GM12878 (cell line): Measurements from ENCODE around the gene HDAC9. TPM values are rescaled to one million over a fixed set of nuclear protein-coding genes. Genes with fewer than 3 reads are reported as not detected.

Experiments used
- ATAC-seq: fragments of 200-7000 bp; cut with Tn5 transposase; 3 replicates; pipeline ENCODE4 v1.9.1; 2020; ENCODE audit warnings: mild to moderate bottlenecking, moderate library complexity
- BruUV-seq: library from RNA; stranded (reverse); fragments of 400-500 nt; replicated peaks from 2 replicates; lab custom pipeline; 2021; lab: Mats Ljungman, UMichigan
- CTCF ChIA-PET: fragments of 300-600 bp; sonication (Branson Sonifier 250); formaldehyde crosslinking; extraction: SDS; loops from one replicate; lab custom pipeline; 2021; ENCODE audit warnings: inconsistent platforms; lab: Yijun Ruan, JAX
- POLR2A ChIA-PET: fragments of 350-600 bp; formaldehyde crosslinking; extraction: SDS; loops from one replicate; lab custom pipeline; 2021; ENCODE audit warnings: inconsistent platforms; lab: Charles Lee
- RAD21 ChIA-PET: fragments of 300-600 bp; sonication (Branson Sonifier 250); formaldehyde crosslinking; loops from one replicate; lab custom pipeline; 2023; ENCODE audit warnings: antibody characterized with exemption; ENCODE audit not compliant: unreplicated experiment; lab: Charles Lee
- SMC1A ChIA-PET: fragments of 300-600 bp; sonication (Branson Sonifier 250); formaldehyde crosslinking; loops from one replicate; lab custom pipeline; 2023; ENCODE audit not compliant: unreplicated experiment, uncharacterized antibody; lab: Charles Lee
- DNase-seq: peaks from one replicate; pipeline ENCODE4 v3.0.0-alpha.2; 2011; ENCODE audit warnings: low read depth, low spot score
- FAIRE-seq: peaks from 3 replicates; lab custom pipeline; 2011; peaks lifted over from hg19 to GRCh38; lab: Jason Lieb, UNC
- H2AFZ ChIP-seq: 2 replicates; pipeline ENCODE4 v1.6.0; 2011; ENCODE audit warnings: low read depth, low read length, control low read depth; ENCODE audit not compliant: control insufficient read depth
- H3K27ac ChIP-seq: 2 replicates; pipeline ENCODE4 v1.5.1; 2011; ENCODE audit warnings: control low read depth; ENCODE audit not compliant: control insufficient read depth, insufficient read depth
- H3K27me3 ChIP-seq, 2 experiments: replicated peaks in 1 of 2; 2 replicates each; pipeline versions ENCODE4 v1.6.0 to v1.6.1; 2011; ENCODE audit warnings: low read length in 1 of 2; ENCODE audit not compliant: control insufficient read depth in 2 of 2, insufficient read depth in 2 of 2
- H3K36me3 ChIP-seq, 2 experiments: 2 replicates each; pipeline ENCODE4 v1.5.1; 2011; ENCODE audit warnings: low read length in 1 of 2; ENCODE audit not compliant: control insufficient read depth in 2 of 2, insufficient read depth in 2 of 2
- H3K4me1 ChIP-seq: 2 replicates; pipeline ENCODE4 v1.6.1; 2011; ENCODE audit warnings: mild to moderate bottlenecking, low read length, moderate library complexity, mixed read lengths; ENCODE audit not compliant: control insufficient read depth, insufficient read depth
- H3K4me2 ChIP-seq: 2 replicates; pipeline ENCODE4 v1.6.0; 2011; ENCODE audit warnings: control low read depth; ENCODE audit not compliant: control insufficient read depth, insufficient read depth
- H3K4me3 ChIP-seq: fragments of 200-600 bp; sonication (generic); 2 replicates; pipeline ENCODE4 v1.5.1; 2016
- H3K79me2 ChIP-seq: 2 replicates; pipeline ENCODE4 v1.6.0; 2011; ENCODE audit warnings: low read length; ENCODE audit not compliant: control insufficient read depth, insufficient read depth
- H3K9ac ChIP-seq: 2 replicates; pipeline ENCODE4 v1.8.0; 2011; ENCODE audit warnings: low read length, control low read depth, mixed read lengths; ENCODE audit not compliant: control insufficient read depth, insufficient read depth
- H3K9me3 ChIP-seq: replicated peaks from 3 replicates; pipeline ENCODE4 v1.5.1; 2011; ENCODE audit warnings: mild to moderate bottlenecking, low read length; ENCODE audit not compliant: control insufficient read depth, insufficient read depth
- H4K20me1 ChIP-seq: 2 replicates; pipeline ENCODE4 v1.6.0; 2011; ENCODE audit not compliant: control insufficient read depth, insufficient read depth
- CREM ChIP-seq: IDR thresholded peaks from 2 replicates; pipeline ENCODE4 v1.6.1; 2014; ENCODE audit warnings: antibody characterized with exemption, low read depth
- E2F8 ChIP-seq: fragments of 450-650 bp; IDR thresholded peaks from 2 replicates; pipeline ENCODE4 v1.6.1; 2018; ENCODE audit warnings: mild to moderate bottlenecking, low read depth, moderate library complexity; ENCODE audit not compliant: partially characterized antibody
- ELK1 ChIP-seq: IDR thresholded peaks from 2 replicates; pipeline ENCODE4 v1.6.1; 2012; ENCODE audit warnings: low read depth, low read length, improper control_type of control experiment
- MEF2B ChIP-seq: fragments of 450-650 bp; IDR thresholded peaks from 2 replicates; pipeline ENCODE4 v1.6.1; 2018; ENCODE audit warnings: mild to moderate bottlenecking, moderate library complexity; ENCODE audit not compliant: partially characterized antibody, poor library complexity, severe bottlenecking
- POLR2AphosphoS2 ChIP-seq: IDR thresholded peaks from 2 replicates; pipeline ENCODE4 v1.6.1; 2011; ENCODE audit warnings: low read depth, mild to moderate bottlenecking, low read length, improper control_type of control experiment, moderate library complexity
- POLR2AphosphoS5 ChIP-seq: IDR thresholded peaks from 2 replicates; pipeline ENCODE4 v1.6.1; 2011; ENCODE audit warnings: mild to moderate bottlenecking, low read length, inconsistent platforms
- RAD21 ChIP-seq: IDR thresholded peaks from 2 replicates; pipeline ENCODE4 v1.6.1; 2011; ENCODE audit warnings: mild to moderate bottlenecking, low read depth, low read length, moderate library complexity; ENCODE audit not compliant: insufficient read depth
- RELB ChIP-seq: fragments of 450-650 bp; IDR thresholded peaks from 2 replicates; pipeline ENCODE4 v1.6.1; 2017; ENCODE audit warnings: low read depth, mild to moderate bottlenecking, moderate library complexity
- RFX5 ChIP-seq: IDR thresholded peaks from 2 replicates; pipeline ENCODE4 v1.6.1; 2011; ENCODE audit warnings: low read depth, low read length, improper control_type of control experiment
- SIX5 ChIP-seq: IDR thresholded peaks from 2 replicates; pipeline ENCODE4 v1.6.1; 2011; ENCODE audit warnings: mild to moderate bottlenecking, low read depth, low read length, moderate library complexity; ENCODE audit not compliant: severe bottlenecking
- YBX1 ChIP-seq: fragments of 450-650 bp; IDR thresholded peaks from 2 replicates; pipeline ENCODE4 v1.6.1; 2016; ENCODE audit warnings: antibody characterized with exemption
- WGBS: methylation state at CpG from one replicate; pipeline ENCODE4 v1.1.6; 2016; ENCODE audit warnings: low lambda C conversion rate; ENCODE audit not compliant: insufficient replicate concordance, insufficient coverage; ENCODE audit errors: missing lambda C conversion rate; 5-methylcytosine and 5-hydroxymethylcytosine counted together
- in situ Hi-C: fragments of 300-500 bp; cut with MboI; formaldehyde crosslinking; loops from 9 replicates; pipeline ENCODE4 v1.14.3; 2018; ENCODE audit warnings: mixed read lengths
- intact Hi-C: fragments of 100-400 bp; cut with micrococcal nuclease; formaldehyde crosslinking; loops from one replicate; pipeline ENCODE4 v1.14.2; 2022; ENCODE audit not compliant: unreplicated experiment
- polyA plus RNA-seq, 11 experiments: library from polyadenylated mRNA; depleted of rRNA in 4 of 11; unstranded in 6 of 11; stranded (reverse) in 5 of 11; fragments of >200 nt; fragmentation: Nextera tagmentation in 4 of 11; fragmentation: Illumina TruSeq in 1 of 11; extraction: Ambion mirVana in 4 of 11; extraction: Trizol in 1 of 11; gene quantifications; 1 replicate in 1 of 11; 2 replicates in 10 of 11; pipeline versions ENCODE4 v1.2.1 to v1.2.3, GENCODE V29; 2011 to 2016; ENCODE audit warnings: inconsistent platforms in 2 of 11, missing spikeins in 2 of 11, low read depth in 1 of 11
- total RNA-seq, 4 experiments: library from RNA; depleted of rRNA in 3 of 4; stranded (reverse); fragments of >200 nt in 3 of 4; fragmentation: Illumina TruSeq in 1 of 4; extraction: Trizol in 1 of 4; gene quantifications; 2 replicates each; pipeline versions ENCODE4 v1.2.1 to v1.2.3, GENCODE V29; 2013 to 2021

The HDAC9 gene
- total and polyA plus RNA-seq, 10 of the 15 experiments (the other 5 are each of a cell fraction or from before 2014, with no cell fraction given), result 0.73 to 12.8 (median 0.92) TPM

GRCh38 chr7:18459484-18460245, 35.9 kb upstream of the HDAC9 start:
- H3K4me2 ChIP-seq, result no peak overlapping the region
- TF ChIP-seq SIX5 (no peak), RELB (no peak), RFX5 (no peak), CREM (no peak), POLR2AphosphoS5 (no peak), POLR2AphosphoS2 (no peak), RAD21 (no peak), YBX1 (no peak), MEF2B (no peak), ELK1 (no peak), E2F8 (no peak)
- H2AFZ ChIP-seq, result no peak overlapping the region
- no TSS peak for BruUV-seq
- no peaks in the 10 kb centered on the region for H3K36me3 ChIP-seq
- DNase-seq, result no peak
- ATAC-seq, result no peak; the same call in 2 of the 3 replicates
- 48% methylated on average over 4 of the region's 5 CpGs for WGBS
- H3K9me3 ChIP-seq, result no peaks in the 10 kb centered on the region
- intact Hi-C loops, result no loop called here
- in situ Hi-C loops, result no loop called here
- no peaks in the 10 kb centered on the region for H3K79me2 ChIP-seq
- no peak for FAIRE-seq
- H3K27me3 ChIP-seq, result no peaks in the 10 kb centered on the region
- H3K4me3 ChIP-seq, result no peak overlapping the region
- H3K4me1 ChIP-seq, result no peaks in the 10 kb centered on the region
- no peaks in the 10 kb centered on the region for H4K20me1 ChIP-seq
- H3K27ac ChIP-seq, result no peak overlapping the region
- POLR2A ChIA-PET, result interaction anchor here (0.7 kb wide), 2 partner anchors 47 to 75 kb away, joined by 4 to 6 read pairs; no protein-coding TSS in a partner anchor
- SMC1A ChIA-PET, result interaction anchor here (0.7 to 1.3 kb wide), 2 partner anchors 15 to 33 kb away, joined by 3 to 4 read pairs; no protein-coding TSS in a partner anchor
- RAD21 ChIA-PET, result no interaction called here
- CTCF ChIA-PET, result no interaction called here
- no peak overlapping the region for H3K9ac ChIP-seq
